Kidney (tissue), 14 donors: ENCODE data around the gene PPHLN1. TPM values are rescaled to one million over a fixed set of nuclear protein-coding genes. Genes with fewer than 3 reads are reported as not detected.

Source experiments
- DNase-seq, 5 donors: peaks; one replicate each; pipeline ENCODE4 v3.0.0-alpha.2; 2013 to 2020
- FAIRE-seq: peaks from 2 replicates; lab custom pipeline; 2012; peaks lifted over from hg19 to GRCh38; lab: Jason Lieb, UNC
- H3K27ac ChIP-seq, 2 donors: one replicate each; pipeline ENCODE4 v1.7.0; 2013; ENCODE audit warnings: low read depth in 2 of 2, low read length in 2 of 2, inconsistent platforms in 1 of 2
- H3K27me3 ChIP-seq: one replicate; pipeline ENCODE4 v1.7.1; 2013; ENCODE audit warnings: low read length, inconsistent platforms; ENCODE audit not compliant: control insufficient read depth, insufficient read depth
- H3K36me3 ChIP-seq, 3 donors: one replicate each; pipeline versions ENCODE4 v1.7.0 to v1.7.1; 2013; ENCODE audit warnings: low read length in 3 of 3, control low read depth in 1 of 3, inconsistent platforms in 1 of 3; ENCODE audit not compliant: insufficient read depth in 3 of 3, control insufficient read depth in 2 of 3
- H3K4me1 ChIP-seq, 3 donors: one replicate each; pipeline versions ENCODE4 v1.7.0 to v1.7.1; 2013; ENCODE audit warnings: low read length in 3 of 3, inconsistent platforms in 1 of 3, low read depth in 1 of 3; ENCODE audit not compliant: control insufficient read depth in 2 of 3, insufficient read depth in 2 of 3
- H3K4me3 ChIP-seq, 3 donors: one replicate each; pipeline versions ENCODE4 v1.7.0 to v1.8.1; 2013; ENCODE audit warnings: low read length in 3 of 3, control low read depth in 1 of 3, inconsistent platforms in 1 of 3
- H3K9ac ChIP-seq, 3 donors: one replicate each; pipeline versions ENCODE4 v1.7.0 to v1.7.1; 2013; ENCODE audit warnings: low read length in 3 of 3, control low read depth in 1 of 3, inconsistent platforms in 1 of 3
- H3K9me3 ChIP-seq, 3 donors: one replicate each; pipeline versions ENCODE4 v1.7.0 to v1.7.1; 2013; ENCODE audit warnings: low read length in 3 of 3, control low read depth in 1 of 3, inconsistent platforms in 1 of 3; ENCODE audit not compliant: control insufficient read depth in 2 of 3, insufficient read depth in 1 of 3
- CTCF ChIP-seq: IDR thresholded peaks from 3 replicates; pipeline ENCODE4 v1.5.1; 2012; ENCODE audit warnings: mild to moderate bottlenecking, moderate library complexity, borderline replicate concordance; ENCODE audit not compliant: insufficient read depth; ENCODE audit errors: extremely low read depth
- intact Hi-C: fragments of 100-400 bp; cut with DNase I; formaldehyde crosslinking; loops from one replicate; pipeline ENCODE4 v1.11.1; 2022
- polyA plus RNA-seq: library from polyadenylated mRNA; stranded (reverse); fragments of 350-450 nt; fragmentation: Illumina TruSeq; extraction: RNeasy Lipid Tissue Mini Kit (QIAGEN cat#74804); gene quantifications from one replicate; pipeline ENCODE4 v1.2.3, GENCODE V29; 2014; ENCODE audit warnings: low read depth, low replicate concordance; ENCODE audit not compliant: insufficient read depth
- total RNA-seq: library from RNA; stranded (reverse); fragmentation: NEBNext Ultra II Directional; extraction: Animal tissue kit (Norgen Biotek cat#: 25700); gene quantifications from one replicate; pipeline ENCODE4 v1.2.1, GENCODE V29; 2021
- donor health status: control.
- donor health status: control.
- donor health status: control.
- donor health status: control.
- donor health status: control.
- donor health status: DM: yes; HTN: yes; CAD: no.
- donor health status: Normal renal cell carcinoma (clear cell type).

Gene PPHLN1
- total and polyA plus RNA-seq, 2 donors from 2014 or later: 32.0 to 51.9 TPM

- peaks cover 4 to 32% (median 14%) of the 10 kb centered on the region in 3 donors for H3K36me3 ChIP-seq
- H3K4me1 ChIP-seq: peaks cover 3 to 16% (median 15%) of the 10 kb centered on the region in 3 donors
- H3K4me3 ChIP-seq: no peak overlapping the region
- TF ChIP-seq CTCF: no peak
- intact Hi-C loops: no loop called here
- H3K9me3 ChIP-seq: no peaks in the 10 kb centered on the region
- no peak overlapping the region for H3K9ac ChIP-seq
- no peak for FAIRE-seq
- no peaks in the 10 kb centered on the region for H3K27me3 ChIP-seq
- no peak overlapping the region for H3K27ac ChIP-seq
- DNase-seq: peak in 1 of 5 donors; percentile 20
These were observed 142.4 kb downstream of the PPHLN1 start for GRCh38 chr12:42468341-42468821.

- peaks cover 4 to 32% (median 14%) of the 10 kb centered on the region in 3 donors for H3K36me3 ChIP-seq
- peaks cover 3 to 16% (median 15%) of the 10 kb centered on the region in 3 donors for H3K4me1 ChIP-seq
- no peak overlapping the region for H3K27ac ChIP-seq
- no peaks in the 10 kb centered on the region for H3K9me3 ChIP-seq
- no peak for TF ChIP-seq CTCF
- intact Hi-C loops: no loop called here
- no peak for FAIRE-seq
- no peaks in the 10 kb centered on the region for H3K27me3 ChIP-seq
- H3K9ac ChIP-seq: no peak overlapping the region
- H3K4me3 ChIP-seq: no peak overlapping the region
- DNase-seq: no peak
These were observed 143.0 kb downstream of the PPHLN1 start for GRCh38 chr12:42468921-42469320.

DNA sequence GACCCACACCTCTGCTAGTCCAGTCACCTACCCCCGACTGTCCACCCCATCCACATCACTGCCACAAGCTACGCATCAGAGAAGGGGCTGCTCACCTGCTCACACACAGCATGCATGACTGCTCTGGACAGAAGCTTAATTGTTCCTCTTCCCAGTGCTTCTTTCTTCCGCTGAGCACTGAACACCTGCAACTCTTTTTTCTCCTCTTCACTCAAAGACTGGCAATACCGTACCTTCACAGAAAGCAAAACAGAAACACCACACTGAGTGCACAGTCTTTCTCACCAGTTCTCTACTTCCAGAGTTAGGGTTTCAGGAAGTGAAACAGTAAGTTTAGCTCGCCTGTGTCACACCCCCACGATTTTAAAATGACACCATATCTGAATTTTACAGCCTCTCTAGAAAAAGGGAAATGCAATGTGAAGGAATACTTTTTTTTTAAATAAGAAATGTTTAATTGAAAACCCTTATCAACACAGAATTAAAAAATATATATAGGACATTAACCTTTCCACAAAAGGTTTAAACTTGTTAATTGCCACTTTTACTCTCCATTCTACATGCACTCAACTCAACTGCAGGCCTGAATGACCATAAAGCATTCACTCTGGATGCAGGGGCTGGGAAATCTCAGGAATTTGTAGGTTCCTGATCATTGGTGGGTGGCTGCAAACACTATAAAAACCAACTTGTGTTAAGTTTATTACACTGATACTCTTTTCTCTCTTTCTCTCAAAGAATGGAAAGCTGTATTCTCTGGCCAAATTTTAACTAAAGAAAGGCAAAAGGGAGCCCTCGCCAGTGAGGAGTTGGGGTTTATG is 143.6 kb downstream of the PPHLN1 start:
- Histone ChIP-seq H3K36me3 (peaks cover 4 to 30% (median 10%) of the 10 kb centered on the region in 3 donors), H3K4me1 (peaks cover 3 to 17% (median 15%) of the 10 kb centered on the region in 3 donors), H3K4me3 (no peak overlapping the region), H3K9me3 (no peaks in the 10 kb centered on the region), H3K27me3 (no peaks in the 10 kb centered on the region), H3K9ac (no peak overlapping the region), H3K27ac (no peak overlapping the region)
- no peak for TF ChIP-seq CTCF
- DNase-seq: peak in 4 of 5 donors; percentile 33 to 88 (median 68)
- intact Hi-C loops: no loop called here
- no peak for FAIRE-seq
